Measurements from ENCODE around the gene MDN1.
"Not testable (repeated sequence)": the region's sequence is repeated elsewhere in the genome, so short reads cannot be mapped to it uniquely, and the experiment has no call there.

The MDN1 gene

DNA sequence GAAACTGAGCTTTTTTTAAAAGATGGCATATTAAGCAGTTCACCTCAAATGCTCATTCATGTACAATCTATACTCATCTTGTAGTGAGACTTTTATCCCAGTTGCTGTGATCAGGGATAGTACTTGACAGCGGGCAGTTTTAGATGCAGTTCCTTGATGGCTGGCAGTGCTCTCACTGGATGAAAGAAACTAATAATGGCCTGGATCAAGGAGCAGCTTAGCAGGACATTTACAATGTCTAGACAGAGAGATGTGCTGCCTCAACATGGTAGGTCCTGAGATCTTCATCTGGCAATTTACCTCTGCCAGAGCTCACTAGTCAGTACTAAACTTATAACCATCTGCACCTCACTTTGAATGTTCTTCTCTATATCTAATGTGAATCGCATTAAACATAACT, 134.3 kb downstream of the MDN1 start:
- DNase-seq = no peak

DNA sequence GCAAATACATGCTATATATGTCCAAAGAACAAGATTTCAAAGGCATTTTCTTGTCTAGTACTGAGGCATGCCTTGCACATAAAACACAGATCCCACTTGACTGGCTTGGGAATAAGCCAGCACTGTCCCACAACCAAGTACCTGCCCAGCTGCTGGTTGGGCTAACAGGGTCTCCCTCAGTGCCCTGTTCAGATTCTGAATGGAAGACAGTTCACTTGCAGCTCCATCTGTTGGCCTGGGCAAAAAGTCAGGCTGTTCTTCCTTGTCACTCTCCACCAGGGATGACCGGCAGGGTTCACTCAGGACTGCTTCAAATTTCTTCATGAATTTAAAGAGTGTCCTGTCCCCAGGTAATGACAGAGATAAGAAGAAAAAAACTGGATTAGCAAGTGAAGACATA, 136.6 kb downstream of the MDN1 start:
- DNase-seq = no peak

DNA sequence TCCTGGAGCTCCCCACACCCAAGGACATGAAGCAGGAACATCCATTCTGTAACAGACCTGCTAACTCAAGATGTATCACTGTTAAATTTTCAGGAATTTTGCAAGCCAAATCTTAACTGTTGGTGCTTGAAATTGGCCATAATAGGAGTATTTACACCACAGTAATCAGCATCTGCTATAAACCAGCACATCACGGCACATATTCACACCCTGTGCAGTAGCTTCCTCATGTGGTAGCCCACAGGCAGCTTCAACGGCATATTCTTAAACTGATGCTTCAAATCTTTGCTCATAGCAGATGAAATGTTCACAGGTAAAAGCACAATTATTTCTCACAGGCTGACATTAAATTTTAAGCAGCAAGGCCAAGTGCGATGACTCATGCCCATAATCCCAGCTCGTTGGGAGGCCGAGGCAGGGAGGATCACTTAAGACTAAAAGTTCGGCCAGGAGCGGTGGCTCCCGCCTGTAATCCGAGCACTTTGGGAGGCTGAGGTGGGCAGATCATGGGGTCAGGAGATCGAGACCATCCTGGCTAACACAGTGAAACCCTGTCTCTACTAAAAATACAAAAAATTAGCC, 137.5 kb downstream of the MDN1 start:
- DNase-seq = no peak

DNA sequence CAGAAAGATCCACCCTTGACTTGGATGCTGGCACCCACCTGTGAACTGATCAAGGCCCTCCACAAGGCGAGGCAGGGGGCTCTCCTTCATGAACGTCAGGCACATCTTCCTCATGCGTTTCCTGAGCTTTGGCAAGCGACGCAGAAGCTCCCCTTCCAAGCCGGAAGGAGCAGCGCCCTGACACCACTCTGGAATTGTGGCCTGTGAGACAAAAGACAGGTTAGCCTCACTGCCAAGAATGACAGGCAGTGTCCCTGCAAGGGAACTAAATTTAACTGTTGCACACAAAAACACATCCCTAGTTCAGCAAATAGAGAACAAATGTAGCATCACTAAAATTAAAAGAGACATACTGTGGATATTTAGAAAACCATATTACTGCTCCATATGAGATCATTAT, 139.0 kb downstream of the MDN1 start:
- no peak for DNase-seq

DNA sequence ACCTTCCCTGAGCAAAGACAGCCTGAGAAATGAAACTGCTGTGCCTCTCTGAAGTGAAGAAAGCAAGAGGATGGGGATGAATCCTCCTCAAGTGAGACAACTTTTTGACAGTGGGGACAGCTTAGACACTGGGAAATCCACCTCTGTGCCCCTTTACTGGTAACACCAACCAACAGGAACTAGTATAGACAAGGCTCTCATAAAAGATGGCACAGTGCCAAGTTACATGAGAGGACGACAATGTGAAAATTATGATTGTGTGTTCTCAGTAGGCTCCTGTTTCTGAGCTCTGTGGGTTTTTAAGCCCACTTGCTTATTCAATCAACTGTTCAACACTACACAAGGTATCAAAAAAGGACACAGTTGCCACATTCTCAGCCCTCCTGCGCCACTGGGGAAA, 139.4 kb downstream of the MDN1 start:
- DNase-seq = no peak

DNA sequence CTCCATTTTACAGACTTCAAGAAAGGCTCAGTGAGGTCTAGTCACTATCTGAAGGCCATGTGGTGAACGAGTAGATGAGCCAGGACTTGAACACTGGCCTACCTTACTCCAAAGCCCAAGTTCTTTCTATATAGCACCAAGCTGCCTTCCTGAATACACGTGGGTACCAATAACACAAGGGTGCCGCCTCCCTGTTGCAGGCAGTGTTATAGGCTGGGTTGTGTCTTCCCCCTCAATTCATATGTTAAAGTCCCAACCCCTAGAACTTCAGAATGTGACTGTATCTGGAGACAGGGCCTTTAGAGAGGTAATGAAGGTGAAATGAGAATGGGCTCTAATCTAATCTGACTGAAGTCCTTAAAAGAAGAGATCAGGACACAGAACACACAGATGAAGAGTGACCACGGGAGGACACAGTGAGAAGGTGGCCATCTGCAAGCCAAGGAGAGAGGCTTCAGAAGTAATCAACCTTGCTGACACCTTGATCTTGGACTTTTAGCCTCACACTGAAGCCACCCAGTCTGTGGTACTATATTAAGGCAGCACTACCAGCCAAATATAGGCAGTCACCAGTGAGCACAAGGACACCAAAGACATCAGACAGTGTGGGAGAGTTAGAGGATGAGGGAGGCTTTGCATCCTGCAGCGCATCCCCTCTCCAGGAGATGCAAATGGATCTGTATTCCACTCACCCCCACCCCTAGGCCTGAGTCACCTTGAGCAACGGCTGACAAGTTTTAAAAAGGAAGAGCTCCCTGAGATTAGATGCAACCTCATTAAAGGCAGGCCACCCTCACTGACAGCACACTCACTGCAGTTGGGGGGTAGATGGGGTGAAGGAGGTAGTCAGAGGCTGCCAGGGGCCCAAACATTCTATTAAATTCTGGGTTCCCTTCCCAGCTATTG, 140.1 kb downstream of the MDN1 start:
- DNase-seq = no peak

DNA sequence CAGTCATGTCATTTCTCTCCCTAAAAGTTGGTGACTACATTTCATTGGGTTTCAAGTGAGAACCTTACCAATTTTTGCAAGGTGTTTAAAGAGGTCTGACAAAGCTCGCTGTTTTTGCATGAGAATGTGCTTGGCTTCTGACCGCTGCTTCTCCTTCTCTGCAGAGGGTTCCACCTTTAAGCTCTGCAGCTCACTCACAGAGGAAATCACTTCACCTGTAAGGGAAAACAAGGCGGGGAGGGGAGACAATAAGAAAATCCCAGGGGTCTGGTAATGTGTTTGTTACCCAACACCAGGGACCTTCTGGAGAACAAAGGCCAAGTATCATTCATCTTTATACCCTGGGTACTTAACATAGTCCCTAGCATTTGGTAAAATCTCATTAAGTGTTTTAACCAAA, 141.1 kb downstream of the MDN1 start:
- DNase-seq = no peak

DNA sequence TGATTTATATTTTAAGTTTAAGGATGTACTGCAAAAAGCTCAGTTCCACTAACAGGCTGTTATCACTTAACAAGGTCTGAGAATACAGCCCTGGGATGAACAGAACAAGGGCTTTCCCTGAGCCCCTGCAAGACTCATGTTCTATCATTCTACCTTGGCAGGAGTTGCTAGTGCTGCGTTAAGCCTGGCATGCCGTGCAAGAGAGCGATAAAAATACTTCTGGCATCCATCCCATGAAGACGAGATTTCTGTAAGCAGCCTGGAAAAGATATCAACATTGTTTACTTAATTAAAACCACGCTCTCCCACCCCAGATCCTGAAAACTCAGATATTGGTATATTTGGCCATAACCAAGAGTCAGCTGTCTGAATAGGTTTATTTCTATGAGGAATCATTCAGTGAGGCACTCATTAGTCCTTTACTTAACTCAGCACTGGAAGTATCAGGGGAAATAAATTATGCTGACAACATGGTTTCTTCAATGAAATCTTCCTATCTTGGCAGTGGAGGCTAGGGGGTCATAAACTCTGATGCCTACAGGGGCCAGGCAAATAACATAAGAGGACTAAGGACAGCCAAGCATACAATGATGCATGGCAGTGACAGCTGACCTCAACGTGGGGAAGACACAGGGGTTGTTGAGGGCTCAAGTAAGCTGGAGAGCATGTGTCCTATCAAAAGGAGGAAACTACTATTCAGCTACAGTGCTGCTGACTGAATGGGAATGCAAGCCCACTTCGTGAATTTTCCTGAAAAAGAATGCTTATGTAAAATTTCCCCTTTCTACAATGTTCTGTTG, 143.4 kb downstream of the MDN1 start:
- no peak for DNase-seq

DNA sequence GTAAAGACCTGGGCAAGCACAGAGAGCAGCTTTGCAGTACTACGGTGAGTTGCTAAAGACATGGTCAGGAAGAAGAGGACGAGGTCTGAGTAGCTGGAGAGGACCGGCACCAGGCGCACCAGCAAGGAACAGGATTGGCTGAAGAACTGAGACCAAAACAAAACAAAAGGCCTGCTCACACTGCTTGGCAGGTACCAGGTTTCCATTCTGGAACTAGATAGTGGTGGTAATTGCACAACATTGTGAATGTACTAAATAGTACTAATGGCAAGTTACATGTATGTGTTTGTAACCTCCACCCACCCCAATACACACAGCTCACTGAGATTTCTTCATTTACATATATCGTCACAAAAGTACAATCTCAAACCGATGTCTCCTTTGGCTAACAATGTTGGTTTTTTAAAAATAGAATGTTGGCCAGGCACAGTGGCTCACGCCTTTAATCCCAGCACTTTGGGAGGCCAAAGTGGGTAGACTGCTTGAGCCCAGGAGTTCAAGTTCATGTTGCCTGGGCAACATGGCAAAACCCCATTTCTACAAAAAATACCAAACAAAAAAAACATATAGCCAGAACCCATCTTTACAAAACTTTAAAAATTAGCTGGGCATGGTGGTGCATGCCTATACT, 148.5 kb downstream of the MDN1 start:
- no peak for DNase-seq

DNA sequence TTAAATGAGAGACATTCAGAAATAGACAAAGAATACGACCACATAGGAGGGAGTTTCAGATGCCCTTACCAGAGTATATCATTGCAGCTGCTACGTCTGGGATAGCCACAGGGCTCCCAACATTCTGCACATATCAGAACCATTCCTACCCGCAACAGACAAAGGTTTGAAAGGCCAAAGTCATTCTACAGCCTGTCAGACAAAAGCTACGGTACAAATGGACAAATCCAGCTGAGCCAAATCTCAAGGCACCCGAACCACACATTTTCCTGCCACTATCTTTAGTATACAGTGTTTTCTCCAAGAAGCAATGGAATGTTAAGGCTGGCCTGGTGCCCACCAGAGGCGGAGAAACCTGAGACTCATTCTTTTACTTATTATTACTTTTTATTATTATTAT, 150.6 kb downstream of the MDN1 start:
- no peak for DNase-seq

DNA sequence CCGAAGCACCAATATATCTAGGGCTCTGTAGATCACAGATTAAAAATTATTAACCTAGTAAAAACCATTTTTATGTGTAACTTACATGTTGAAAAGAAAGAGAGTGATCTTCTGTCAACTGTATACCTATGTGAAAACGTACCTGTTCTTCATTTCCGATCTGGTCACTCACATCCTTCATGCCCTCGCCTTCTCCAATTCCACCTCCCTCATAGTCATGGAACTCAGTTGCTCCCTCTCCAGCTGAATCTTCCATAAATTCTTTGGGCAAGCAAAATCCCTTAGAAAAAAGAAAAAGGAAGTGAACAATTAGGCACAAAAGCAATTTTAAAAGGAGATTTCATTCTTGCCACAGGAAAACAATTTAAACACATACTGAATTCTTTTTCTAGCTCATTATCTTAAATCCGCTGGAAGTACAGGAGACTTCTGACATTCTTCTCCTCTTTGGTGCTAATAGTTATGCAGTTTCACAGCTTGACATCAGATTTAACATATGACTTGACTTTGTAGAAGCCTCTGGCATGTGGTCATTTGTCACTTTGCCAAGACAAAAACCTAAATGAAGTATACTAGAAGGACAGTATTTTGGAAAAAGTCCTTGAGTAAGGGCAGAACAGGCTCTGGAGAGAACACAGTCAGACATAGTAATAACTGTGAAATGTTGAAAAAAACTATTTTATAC, 151.6 kb downstream of the MDN1 start:
- DNase-seq = no peak

DNA sequence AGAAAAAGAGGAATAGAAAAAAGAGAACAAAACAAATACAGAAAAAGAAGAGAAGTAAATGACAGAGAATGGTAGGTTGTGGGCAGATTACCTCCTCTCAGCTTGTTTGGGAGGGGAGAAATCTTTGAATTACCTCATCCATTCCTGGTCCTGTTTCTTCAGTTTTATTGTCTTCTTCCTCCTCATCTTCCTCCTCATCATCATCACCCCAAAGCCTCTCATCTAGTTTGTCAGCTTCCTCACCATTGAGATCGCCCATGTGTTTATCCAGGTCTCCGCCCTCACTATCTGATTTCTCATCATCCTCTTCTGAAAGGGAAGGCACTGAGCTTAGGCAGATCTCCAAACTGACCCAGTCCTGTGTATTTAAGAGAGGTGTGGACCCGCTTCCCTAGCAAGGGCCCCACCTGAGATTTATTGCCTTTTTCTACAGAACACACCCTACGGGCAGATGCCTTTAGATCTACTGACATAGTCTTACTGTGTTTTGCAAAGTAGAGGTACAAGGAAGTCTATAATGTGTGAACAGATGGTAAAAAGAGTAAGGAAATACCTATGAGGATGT, 156.9 kb downstream of the MDN1 start:
- DNase-seq = no peak

DNA sequence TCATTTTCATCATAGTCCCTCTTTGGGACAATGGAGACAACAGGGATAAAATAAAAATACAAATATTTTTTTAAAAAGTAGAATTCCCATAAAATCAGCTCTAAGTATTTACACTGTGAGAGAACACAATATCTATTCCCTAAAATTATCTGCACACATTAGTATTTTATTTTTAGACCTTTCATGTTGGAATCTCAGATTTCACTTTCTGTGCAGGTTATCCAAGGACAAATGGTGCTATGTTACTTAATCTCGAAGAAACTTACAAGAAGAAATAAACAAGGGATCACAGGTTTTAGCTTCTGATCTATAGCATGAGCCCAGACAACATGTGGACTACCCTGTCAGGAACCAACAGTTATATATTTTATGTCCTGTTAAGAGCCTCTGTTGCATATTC, 158.0 kb downstream of the MDN1 start:
- DNase-seq = no peak

DNA sequence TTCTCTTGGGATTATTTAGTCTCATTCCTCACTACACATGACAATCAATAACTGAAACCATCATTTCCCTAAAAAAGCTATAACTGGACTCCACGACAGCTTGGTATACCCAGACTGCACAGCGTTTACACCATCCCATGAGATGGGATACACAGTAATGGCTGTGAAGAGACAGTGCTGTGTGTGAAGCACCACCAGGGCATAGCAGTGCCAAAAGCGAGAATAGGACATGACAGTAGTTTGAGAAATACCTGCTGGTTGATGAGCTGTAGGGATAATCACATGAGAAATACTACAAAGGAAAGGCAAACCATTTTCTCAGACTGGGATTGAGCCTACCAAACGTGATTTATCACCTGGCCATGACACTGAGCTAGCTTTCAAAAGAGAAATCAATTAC, 158.6 kb downstream of the MDN1 start:
- no peak for DNase-seq

DNA sequence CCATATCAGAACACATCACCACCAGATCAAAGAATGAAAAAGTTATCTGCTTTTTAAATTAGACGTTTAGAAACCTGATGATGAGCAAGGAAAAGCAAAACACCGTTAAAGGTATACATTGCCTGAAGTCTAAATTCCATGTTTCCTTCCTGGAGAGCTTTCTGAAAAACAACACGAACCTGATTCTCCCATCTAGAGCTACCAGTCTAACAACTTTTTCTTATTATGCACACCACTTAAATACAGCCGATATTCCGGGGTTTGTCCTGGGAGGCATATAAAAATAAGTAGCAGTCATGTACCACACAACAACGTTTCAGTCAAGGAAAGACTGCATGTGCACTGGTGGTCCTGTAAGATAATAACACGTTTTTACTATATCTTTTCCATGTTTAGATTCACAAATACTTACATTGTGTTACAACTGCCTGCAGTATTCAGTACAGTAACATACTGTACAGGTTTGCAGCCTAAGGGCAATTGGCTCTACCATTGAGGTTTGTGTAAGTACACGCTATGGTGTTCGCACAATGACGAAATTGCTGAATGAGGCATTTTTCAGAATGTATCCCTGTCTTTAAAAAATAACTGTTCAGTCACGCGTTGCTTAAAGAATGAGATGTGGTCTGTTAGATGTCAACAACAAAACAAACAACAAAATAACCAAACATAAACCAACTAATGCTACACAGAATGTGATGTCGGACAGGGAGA, 162.0 kb downstream of the MDN1 start:
- DNase-seq = no peak

DNA sequence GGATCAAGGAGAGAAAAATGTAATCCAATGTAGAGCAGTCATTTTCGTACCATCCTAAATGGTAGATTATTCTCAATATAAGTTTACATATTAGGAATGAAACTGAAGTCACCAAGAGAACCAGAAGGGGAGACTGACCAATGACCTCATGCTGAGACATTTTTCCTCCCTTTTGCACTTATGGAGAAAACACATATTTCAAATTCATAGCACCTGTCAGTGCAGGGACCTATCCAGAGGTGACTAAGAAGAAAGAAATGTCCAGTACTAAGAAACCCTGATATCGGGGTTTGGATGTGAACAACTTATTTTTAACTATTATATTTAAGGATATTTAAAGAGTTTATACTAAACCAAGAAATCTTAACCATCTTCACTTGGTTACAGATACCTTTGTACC, 164.5 kb downstream of the MDN1 start:
- no peak for DNase-seq

DNA sequence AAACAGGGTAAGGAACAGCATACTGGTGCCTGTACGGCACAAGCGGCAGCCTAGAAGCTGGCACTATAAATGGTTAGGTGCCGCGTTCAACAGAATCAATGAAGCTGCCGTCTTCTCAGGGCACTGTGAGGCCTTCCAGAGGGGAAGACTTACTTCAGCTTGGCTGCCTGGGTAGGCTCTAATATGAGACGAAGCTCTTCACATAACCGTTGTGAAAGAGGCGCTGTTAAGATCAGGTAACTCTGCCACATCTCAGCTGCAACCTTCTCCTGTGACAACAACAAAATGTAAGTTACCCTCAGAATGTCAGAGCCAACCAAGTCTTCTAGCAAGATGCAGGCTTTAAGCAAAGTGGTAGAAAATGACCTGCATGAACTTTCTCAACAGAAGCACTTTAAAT, 169.0 kb downstream of the MDN1 start:
- no peak for DNase-seq

DNA sequence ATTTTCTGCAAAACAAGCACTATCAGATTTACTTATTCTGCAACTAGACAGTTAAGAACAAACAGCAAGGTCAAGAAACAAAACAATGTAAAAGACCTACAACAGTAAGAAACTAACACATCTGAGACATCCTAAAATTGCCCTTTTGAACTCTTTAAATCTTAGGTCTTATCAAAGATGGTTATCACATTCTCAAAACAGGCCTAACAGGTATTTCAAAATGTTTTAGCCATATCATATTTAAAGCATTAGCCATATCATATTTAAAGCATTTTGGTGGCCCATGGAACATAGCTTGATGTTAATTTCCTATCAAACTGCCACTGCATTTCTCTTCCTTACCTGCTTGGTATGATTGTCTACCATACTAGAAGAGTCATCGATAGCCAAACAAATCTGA, 169.9 kb downstream of the MDN1 start:
- no peak for DNase-seq

DNA sequence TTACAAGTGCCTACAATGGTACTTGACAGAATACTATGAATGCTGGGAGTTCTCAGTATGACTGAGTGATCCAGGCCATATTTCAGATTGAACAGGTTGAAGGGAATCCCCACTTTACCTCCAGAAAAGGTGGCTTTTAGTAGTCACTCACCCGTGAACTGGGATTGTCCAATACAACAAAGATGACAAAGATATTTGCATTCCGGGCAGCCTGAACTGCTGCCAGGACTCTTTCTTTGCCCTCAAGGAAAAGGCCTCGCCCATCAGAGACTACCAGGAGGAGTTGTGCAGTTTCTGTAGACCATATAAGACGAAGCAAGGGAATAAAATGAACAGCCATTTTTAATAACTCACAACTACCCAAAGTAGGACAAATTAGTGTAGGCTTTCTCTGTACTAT, 174.7 kb downstream of the MDN1 start:
- no peak for DNase-seq

DNA sequence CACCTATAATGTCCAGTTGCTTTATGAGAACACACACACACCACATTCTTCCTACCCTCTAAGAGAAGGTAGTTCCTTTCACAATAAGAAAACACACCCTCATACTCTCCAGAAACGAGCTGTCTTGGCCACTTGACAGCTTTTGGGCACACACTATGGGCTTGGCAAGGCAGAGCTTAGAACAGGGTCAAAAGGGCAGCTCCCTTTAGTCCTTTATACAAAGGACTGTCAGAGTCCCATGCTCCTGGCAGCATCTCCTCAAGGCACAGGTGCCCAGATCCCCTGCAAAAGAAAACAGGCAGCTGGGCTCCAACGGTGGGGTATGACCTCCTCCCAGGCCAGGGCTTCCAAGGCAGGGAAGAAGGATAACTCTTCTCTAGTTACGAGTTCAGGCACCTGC, 176.2 kb downstream of the MDN1 start:
- DNase-seq = no peak

DNA sequence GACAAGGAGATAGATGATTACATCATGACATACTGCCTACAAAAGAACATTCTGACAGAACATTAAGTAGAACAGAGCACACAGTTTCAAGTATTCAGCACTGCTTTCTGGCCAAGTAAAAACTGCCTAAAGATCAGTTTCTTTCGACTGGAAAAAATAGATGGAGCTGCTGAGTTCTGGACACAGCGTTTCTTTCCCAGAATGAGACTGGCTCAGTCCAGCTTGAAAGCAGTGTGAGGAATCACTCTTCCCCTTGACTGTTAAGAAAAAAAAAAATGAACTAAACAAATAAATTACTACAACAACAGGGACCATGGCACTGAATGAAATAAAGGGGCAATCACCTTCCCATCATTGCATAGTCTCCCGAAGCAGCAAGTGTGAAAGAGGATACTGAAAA, 176.6 kb downstream of the MDN1 start:
- no peak for DNase-seq

DNA sequence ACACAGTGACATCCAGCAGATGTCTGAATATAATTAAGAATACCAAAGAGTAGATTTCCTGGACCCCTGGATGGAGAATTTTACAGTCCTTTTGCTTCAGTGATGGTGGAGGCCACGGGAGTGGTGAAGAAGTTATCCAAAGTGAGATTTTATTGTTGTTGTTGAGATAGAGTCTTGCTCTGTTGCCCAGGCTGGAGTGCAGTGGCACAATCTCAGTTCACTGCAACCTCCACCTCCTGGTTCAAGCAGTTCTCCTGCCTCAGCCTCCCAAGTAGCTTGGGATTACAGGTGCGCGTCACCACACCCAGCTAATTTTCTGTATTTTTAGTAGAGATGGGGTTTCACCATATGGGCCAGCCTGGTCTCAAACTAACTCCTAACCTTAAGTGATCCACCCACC, 178.0 kb downstream of the MDN1 start:
- not testable (repeated sequence) for DNase-seq
